Ovary (tissue), 3 donors: ENCODE data around the gene PSENEN.
"Not testable (repeated sequence)": the region's sequence is repeated elsewhere in the genome, so short reads cannot be mapped to it uniquely, and the experiment has no call there.

Experiments used
- CTCF ChIP-seq, 3 donors: fragments of 450-650 bp in 2 of 3; fragments of 200-600 bp in 1 of 3; IDR thresholded peaks; one replicate each; pipeline versions ENCODE4 v1.5.1 to v1.8.0; 2016 to 2022; ENCODE audit warnings: antibody characterized with exemption in 3 of 3, mild to moderate bottlenecking in 1 of 3
- EP300 ChIP-seq: sonication (generic); formaldehyde crosslinking; IDR thresholded peaks from one replicate; pipeline ENCODE4 v1.6.1; 2017; ENCODE audit warnings: antibody characterized with exemption
- POLR2A ChIP-seq: fragments of 450-650 bp; IDR thresholded peaks from one replicate; pipeline ENCODE4 v1.6.1; 2017; ENCODE audit warnings: antibody characterized with exemption, mild to moderate bottlenecking, moderate library complexity
- donor health status: DM: no; HTN: no; CAD: no.

- not testable (repeated sequence) for TF ChIP-seq CTCF (IDR thresholded peaks at IDR 0.05); EP300; POLR2A
Observed at GRCh38 chr19:35772362-35772761, 26.9 kb downstream of the PSENEN start.
